Activated CD4-positive, alpha-beta T cell treated with anti-CD3 and anti-CD28 coated beads for 36 hours (primary cell): ENCODE results near the gene ZIC4. TPM values are rescaled to one million over a fixed set of nuclear protein-coding genes. Genes with fewer than 3 reads are reported as not detected.

Experiments used
- ATAC-seq: fragments of 200-7000 bp; cut with Tn5 transposase; one replicate; pipeline ENCODE4 v1.10.0; 2021; ENCODE audit warnings: mild to moderate bottlenecking, moderate library complexity
- CTCF ChIA-PET: fragments of 350-600 bp; sonication (Branson Sonifier 250); formaldehyde crosslinking; loops from one replicate; lab custom pipeline; 2021; ENCODE audit warnings: antibody characterized with exemption; lab: Charles Lee
- POLR2A ChIA-PET: fragments of 350-600 bp; sonication (Branson Sonifier 250); formaldehyde crosslinking; loops from one replicate; lab custom pipeline; 2021; ENCODE audit warnings: antibody characterized with exemption, inconsistent platforms; lab: Charles Lee
- DNase-seq: peaks from one replicate; pipeline ENCODE4 v3.0.0-alpha.2; 2020
- H3K27ac Mint-ChIP-seq: one replicate; pipeline ENCODE4 v1.8.0; 2021; ENCODE audit warnings: mixed read lengths
- H3K27me3 Mint-ChIP-seq: one replicate; pipeline ENCODE4 v1.8.0; 2021; ENCODE audit warnings: mixed read lengths
- H3K36me3 Mint-ChIP-seq: one replicate; pipeline ENCODE4 v1.8.0; 2021; ENCODE audit warnings: low read depth, mixed read lengths
- H3K4me1 Mint-ChIP-seq: one replicate; pipeline ENCODE4 v1.8.0; 2021; ENCODE audit warnings: mixed read lengths
- H3K4me3 Mint-ChIP-seq: one replicate; pipeline ENCODE4 v1.8.0; 2021; ENCODE audit warnings: mild to moderate bottlenecking, moderate library complexity, mixed read lengths
- H3K9me3 Mint-ChIP-seq: one replicate; pipeline ENCODE4 v1.8.0; 2021; ENCODE audit warnings: low read depth, mixed read lengths
- intact Hi-C, 2 experiments: fragments of 100-400 bp; cut with DNase I in 1 of 2; cut with micrococcal nuclease in 1 of 2; formaldehyde crosslinking; loops; one replicate each; pipeline versions ENCODE4 v1.14.2 to v1.15.1; 2022 to 2024; cut with DNase I, micrococcal nuclease
- total RNA-seq, 2 experiments: library from RNA; stranded (reverse); gene quantifications; one replicate each; pipeline ENCODE4 v1.2.3, GENCODE V29; 2021

The ZIC4 gene
- total RNA-seq, 2 experiments from 2014 or later: not detected

GRCh38 chr3:147387291-147387884 is 19.0 kb downstream of the ZIC4 start:
- POLR2A ChIA-PET: no interaction called here
- ATAC-seq: no peak
- H3K9me3 Mint-ChIP-seq: peaks cover 4% of the 10 kb centered on the region

GRCh38 chr3:147385059-147386012 is 21.0 kb downstream of the ZIC4 start:
- CTCF ChIA-PET: no interaction called here
- Mint-ChIP-seq H3K9me3 (no peaks in the 10 kb centered on the region), H3K27me3 (peaks cover 85% of the 10 kb centered on the region), H3K4me3 (no peak overlapping the region), H3K36me3 (no peaks in the 10 kb centered on the region), H3K27ac (no peak overlapping the region), H3K4me1 (no peaks in the 10 kb centered on the region)
- no peak for ATAC-seq
- intact Hi-C loops: loop anchor here in 1 of 2 experiments (5.0 kb wide), 1 partner anchor 33 kb away; no protein-coding TSS in a partner anchor
- DNase-seq: no peak
- POLR2A ChIA-PET: no interaction called here

More at GRCh38 chr3:147387291-147387884, 19.0 kb downstream of the ZIC4 start:
- peaks cover 86% of the 10 kb centered on the region for H3K27me3 Mint-ChIP-seq
- CTCF ChIA-PET: no interaction called here
- H3K4me1 Mint-ChIP-seq: no peaks in the 10 kb centered on the region
- no peak overlapping the region for H3K4me3 Mint-ChIP-seq
- DNase-seq: no peak
- no peak overlapping the region for H3K27ac Mint-ChIP-seq
- H3K36me3 Mint-ChIP-seq: no peaks in the 10 kb centered on the region
- intact Hi-C loops: loop anchor here in 1 of 2 experiments (5.0 kb wide), 1 partner anchor 35 kb away; no protein-coding TSS in a partner anchor

- POLR2A ChIA-PET: no interaction called here
- DNase-seq (no peak), ATAC-seq (peak; percentile 58)
- no peaks in the 10 kb centered on the region for H3K36me3 Mint-ChIP-seq
- intact Hi-C loops: loop anchor here in 1 of 2 experiments (5.0 kb wide), 1 partner anchor 32 kb away; no protein-coding TSS in a partner anchor
- H3K4me1 Mint-ChIP-seq: no peaks in the 10 kb centered on the region
- CTCF ChIA-PET: interaction anchor here (1.1 kb wide), 1 partner anchor 34 kb away, joined by 3 read pairs; no protein-coding TSS in a partner anchor
- no peaks in the 10 kb centered on the region for H3K9me3 Mint-ChIP-seq
- no peak overlapping the region for H3K4me3 Mint-ChIP-seq
- peaks cover 83% of the 10 kb centered on the region for H3K27me3 Mint-ChIP-seq
- no peak overlapping the region for H3K27ac Mint-ChIP-seq
These were observed 21.9 kb downstream of the ZIC4 start for GRCh38 chr3:147384210-147385058.

- POLR2A ChIA-PET: interaction anchor here (0.7 kb wide), 1 partner anchor 27 kb away, joined by 3 read pairs; no protein-coding TSS in a partner anchor
- Mint-ChIP-seq H3K36me3 (no peaks in the 10 kb centered on the region), H3K27ac (no peak overlapping the region), H3K4me1 (no peaks in the 10 kb centered on the region), H3K9me3 (no peaks in the 10 kb centered on the region), H3K27me3 (peaks cover 83% of the 10 kb centered on the region), H3K4me3 (no peak overlapping the region)
- intact Hi-C loops: no loop called here
- CTCF ChIA-PET: interaction anchor here (1.1 kb wide), 1 partner anchor 35 kb away, joined by 3 read pairs; no protein-coding TSS in a partner anchor
- no peak for ATAC-seq
- no peak for DNase-seq
These were observed 22.7 kb downstream of the ZIC4 start for GRCh38 chr3:147383617-147384016.

GRCh38 chr3:147381596-147381995 is 24.7 kb downstream of the ZIC4 start:
- ATAC-seq (no peak), DNase-seq (no peak)
- Mint-ChIP-seq H3K27ac (no peak overlapping the region), H3K4me3 (no peak overlapping the region), H3K36me3 (no peaks in the 10 kb centered on the region), H3K27me3 (peaks cover 81% of the 10 kb centered on the region), H3K4me1 (no peaks in the 10 kb centered on the region), H3K9me3 (no peaks in the 10 kb centered on the region)
- CTCF ChIA-PET: no interaction called here
- POLR2A ChIA-PET: no interaction called here
- intact Hi-C loops: no loop called here

- POLR2A ChIA-PET: no interaction called here
- CTCF ChIA-PET: no interaction called here
- peaks cover 77% of the 10 kb centered on the region for H3K27me3 Mint-ChIP-seq
- no peak for DNase-seq
- H3K4me1 Mint-ChIP-seq: no peaks in the 10 kb centered on the region
- H3K9me3 Mint-ChIP-seq: no peaks in the 10 kb centered on the region
- H3K36me3 Mint-ChIP-seq: no peaks in the 10 kb centered on the region
- ATAC-seq: no peak
- H3K4me3 Mint-ChIP-seq: no peak overlapping the region
- H3K27ac Mint-ChIP-seq: no peak overlapping the region
- intact Hi-C loops: no loop called here
These were observed 25.4 kb downstream of the ZIC4 start for GRCh38 chr3:147380977-147381376.

- Mint-ChIP-seq H3K36me3 (no peaks in the 10 kb centered on the region), H3K4me1 (no peaks in the 10 kb centered on the region), H3K9me3 (no peaks in the 10 kb centered on the region), H3K27me3 (peaks cover 72% of the 10 kb centered on the region), H3K4me3 (no peak overlapping the region), H3K27ac (no peak overlapping the region)
- intact Hi-C loops: no loop called here
- DNase-seq: no peak
- ChIA-PET POLR2A (no interaction called here), CTCF (no interaction called here)
- ATAC-seq: no peak
These were observed 25.9 kb downstream of the ZIC4 start for GRCh38 chr3:147380387-147380951.

- ChIA-PET CTCF (no interaction called here), POLR2A (no interaction called here)
- ATAC-seq (no peak), DNase-seq (no peak)
- H3K27ac Mint-ChIP-seq: no peak overlapping the region
- H3K9me3 Mint-ChIP-seq: no peaks in the 10 kb centered on the region
- H3K4me3 Mint-ChIP-seq: no peak overlapping the region
- intact Hi-C loops: loop anchor here in 1 of 2 experiments (5.0 kb wide), 1 partner anchor 33 kb away; no protein-coding TSS in a partner anchor
- peaks cover 68% of the 10 kb centered on the region for H3K27me3 Mint-ChIP-seq
- H3K4me1 Mint-ChIP-seq: no peaks in the 10 kb centered on the region
- no peaks in the 10 kb centered on the region for H3K36me3 Mint-ChIP-seq
These were observed 26.7 kb downstream of the ZIC4 start for GRCh38 chr3:147379651-147380050.

- no peaks in the 10 kb centered on the region for H3K9me3 Mint-ChIP-seq
- intact Hi-C loops: loop anchor here in 1 of 2 experiments (5.0 kb wide), 1 partner anchor 35 kb away; no protein-coding TSS in a partner anchor
- CTCF ChIA-PET: no interaction called here
These were observed 28.7 kb downstream of the ZIC4 start for GRCh38 chr3:147377412-147378367.

DNA sequence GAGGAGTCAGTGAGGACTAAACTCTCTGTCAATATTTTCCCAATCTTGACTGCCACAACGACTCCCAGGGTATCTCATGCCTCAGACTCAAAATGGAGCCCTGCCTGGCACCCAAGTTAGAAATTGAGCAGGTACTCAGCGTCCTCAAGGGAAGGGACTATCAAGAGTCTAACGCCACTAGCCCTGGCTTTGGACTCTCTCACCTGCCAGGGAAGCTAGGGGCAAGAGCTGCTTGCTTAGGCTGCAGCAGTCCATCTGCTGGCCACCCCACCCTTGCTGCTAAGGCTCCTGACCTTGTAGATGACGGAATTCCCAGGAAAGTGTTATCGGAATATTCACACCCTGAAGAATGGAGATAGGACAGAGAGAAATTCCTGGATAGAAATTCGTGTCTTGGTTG is 33.0 kb downstream of the ZIC4 start:
- intact Hi-C loops: loop anchor here in 1 of 2 experiments (2.0 kb wide), 1 partner anchor 16 kb away; no protein-coding TSS in a partner anchor
- no peak for DNase-seq
- ATAC-seq: no peak
- CTCF ChIA-PET: no interaction called here
- no peak overlapping the region for H3K4me3 Mint-ChIP-seq
- H3K9me3 Mint-ChIP-seq: peaks cover 3% of the 10 kb centered on the region
- H3K27ac Mint-ChIP-seq: no peak overlapping the region
- POLR2A ChIA-PET: no interaction called here
- no peaks in the 10 kb centered on the region for H3K4me1 Mint-ChIP-seq
- H3K27me3 Mint-ChIP-seq: peaks cover 71% of the 10 kb centered on the region
- peaks cover 3% of the 10 kb centered on the region for H3K36me3 Mint-ChIP-seq

More at GRCh38 chr3:147377412-147378367, 28.7 kb downstream of the ZIC4 start:
- H3K4me3 Mint-ChIP-seq: no peak overlapping the region
- no peaks in the 10 kb centered on the region for H3K4me1 Mint-ChIP-seq
- no peak for ATAC-seq
- no peaks in the 10 kb centered on the region for H3K36me3 Mint-ChIP-seq
- POLR2A ChIA-PET: no interaction called here
- no peak overlapping the region for H3K27ac Mint-ChIP-seq
- H3K27me3 Mint-ChIP-seq: peaks cover 66% of the 10 kb centered on the region
- no peak for DNase-seq
